Endothelial cell of umbilical vein (primary cell): Measurements from ENCODE around the gene PFKL. TPM values are rescaled to one million over a fixed set of nuclear protein-coding genes. Genes with fewer than 3 reads are reported as not detected.

Experiments used
- BruUV-seq: library from RNA; stranded (reverse); fragments of 400-500 nt; replicated peaks from 2 replicates; lab custom pipeline; 2021; lab: Mats Ljungman, UMichigan
- CTCF ChIA-PET: fragments of 300-600, 350-600 bp; sonication (Branson Sonifier 250); formaldehyde crosslinking; loops from one replicate; lab custom pipeline; 2021; ENCODE audit warnings: antibody characterized with exemption, inconsistent platforms; lab: Charles Lee
- POLR2A ChIA-PET: fragments of 300-600, 350-600 bp; sonication (Branson Sonifier 250); formaldehyde crosslinking; loops from one replicate; lab custom pipeline; 2021; ENCODE audit warnings: antibody characterized with exemption, inconsistent platforms; lab: Charles Lee
- DNase-seq: peaks from one replicate; pipeline ENCODE4 v3.0.0-alpha.2; 2011; ENCODE audit warnings: low read depth, low spot score
- FAIRE-seq: peaks from 2 replicates; lab custom pipeline; 2011; peaks lifted over from hg19 to GRCh38; lab: Jason Lieb, UNC
- H2AFZ ChIP-seq: 2 replicates; pipeline ENCODE4 v1.6.0; 2012; ENCODE audit warnings: low read depth, low read length, control low read depth, inconsistent platforms
- H3K27ac ChIP-seq: 2 replicates; pipeline ENCODE4 v1.5.1; 2011; ENCODE audit warnings: low read depth, mild to moderate bottlenecking, control low read depth, low read length, moderate library complexity; ENCODE audit not compliant: insufficient read depth
- H3K27me3 ChIP-seq, 2 experiments: 2 replicates each; pipeline versions ENCODE4 v1.6.0 to v1.6.1; 2011; ENCODE audit warnings: low read length in 2 of 2, mixed read lengths in 1 of 2; ENCODE audit not compliant: control insufficient read depth in 2 of 2, insufficient read depth in 2 of 2
- H3K36me3 ChIP-seq, 2 experiments: 2 replicates in 1 of 2; 3 replicates in 1 of 2; pipeline ENCODE4 v1.5.1; 2011; ENCODE audit warnings: low read length in 2 of 2, mild to moderate bottlenecking in 1 of 2, moderate library complexity in 1 of 2; ENCODE audit not compliant: control insufficient read depth in 2 of 2, insufficient read depth in 2 of 2; ENCODE audit errors: extremely low read depth in 1 of 2
- H3K4me1 ChIP-seq: 3 replicates; pipeline ENCODE4 v1.5.1; 2011; ENCODE audit warnings: mild to moderate bottlenecking, low read length; ENCODE audit not compliant: control insufficient read depth, insufficient read depth; ENCODE audit errors: extremely low read depth
- H3K4me2 ChIP-seq: 2 replicates; pipeline ENCODE4 v1.6.1; 2011; ENCODE audit warnings: low read length, control low read depth, mixed read lengths; ENCODE audit not compliant: insufficient read depth
- H3K4me3 ChIP-seq, 3 experiments: fragments of 200-600 bp in 1 of 3; sonication (generic), shearing (Covaris generic) in 1 of 3; replicated peaks in 1 of 3; 2 replicates each; pipeline ENCODE4 v1.5.1; 2011 to 2016; ENCODE audit warnings: control low read depth in 3 of 3, low read length in 3 of 3, mild to moderate bottlenecking in 2 of 3, inconsistent platforms in 1 of 3, low read depth in 1 of 3, moderate library complexity in 1 of 3; ENCODE audit not compliant: insufficient read depth in 1 of 3
- H3K79me2 ChIP-seq: 2 replicates; pipeline ENCODE4 v1.6.0; 2012; ENCODE audit warnings: low read length, inconsistent platforms; ENCODE audit not compliant: control insufficient read depth, insufficient read depth
- H3K9ac ChIP-seq: replicated peaks from 2 replicates; pipeline ENCODE3; 2011; ENCODE audit warnings: low read length, control low read depth; ENCODE audit not compliant: insufficient read depth; ENCODE audit errors: extremely low read depth
- H3K9me1 ChIP-seq: replicated peaks from 3 replicates; pipeline ENCODE4 v1.6.0; 2011; ENCODE audit warnings: mild to moderate bottlenecking, low read length; ENCODE audit not compliant: control insufficient read depth, insufficient read depth; ENCODE audit errors: extremely low read depth
- H3K9me3 ChIP-seq: replicated peaks from 2 replicates; pipeline ENCODE4 v1.5.1; 2012; ENCODE audit warnings: low read length, inconsistent platforms; ENCODE audit not compliant: control insufficient read depth, insufficient read depth
- H4K20me1 ChIP-seq: replicated peaks from 2 replicates; pipeline ENCODE3; 2011; ENCODE audit warnings: mild to moderate bottlenecking, low read length; ENCODE audit not compliant: control insufficient read depth, insufficient read depth; ENCODE audit errors: extremely low read depth
- GATA2 ChIP-seq: IDR thresholded peaks from 2 replicates; pipeline ENCODE4 v1.7.0; 2011; ENCODE audit warnings: low read depth, mild to moderate bottlenecking, moderate library complexity, mixed read lengths, low read length; ENCODE audit not compliant: insufficient read length, insufficient read depth
- JUN ChIP-seq: IDR thresholded peaks from 2 replicates; pipeline ENCODE4 v1.6.1; 2011; ENCODE audit warnings: borderline replicate concordance, low read depth; ENCODE audit not compliant: insufficient read length, insufficient read depth
- MAX ChIP-seq: IDR thresholded peaks from 2 replicates; pipeline ENCODE4 v1.6.1; 2011; ENCODE audit not compliant: insufficient read depth, insufficient read length
- MYC ChIP-seq: IDR thresholded peaks from one replicate; pipeline ENCODE4 v1.6.1; 2011; ENCODE audit warnings: mild to moderate bottlenecking, low read depth, low read length
- POLR2AphosphoS5 ChIP-seq: IDR thresholded peaks from 2 replicates; pipeline ENCODE4 v1.6.1; 2012; ENCODE audit warnings: low read depth, mild to moderate bottlenecking, control low read depth, low read length, moderate library complexity; ENCODE audit not compliant: insufficient read depth
- dilution Hi-C: fragments of 300-500 bp; cut with MboI; formaldehyde crosslinking; loops from one replicate; pipeline ENCODE4 v1.15.0; 2019; ENCODE audit warnings: low sequenced_read_pairs; ENCODE audit not compliant: extremely low pct_ligation_motif_present
- intact Hi-C: fragments of 100-400 bp; cut with micrococcal nuclease; formaldehyde crosslinking; loops from one replicate; pipeline ENCODE4 v1.10.0; 2022
- polyA plus RNA-seq, 4 experiments: library from polyadenylated mRNA; depleted of rRNA in 3 of 4; stranded (reverse) in 3 of 4; unstranded in 1 of 4; fragments of >200 nt; gene quantifications; 2 replicates each; pipeline versions ENCODE4 v1.2.1 to v1.2.3, GENCODE V29; 2011 to 2012; ENCODE audit warnings: missing spikeins in 1 of 4
- total RNA-seq: library from RNA; stranded (reverse); gene quantifications from 2 replicates; pipeline ENCODE4 v1.2.3, GENCODE V29; 2021
- TF ChIP-seq, protein P1 (sequence below), 2 donors: IDR thresholded peaks; 1 replicate in 1 of 2; 2 replicates in 1 of 2; pipeline ENCODE4 v1.5.1; 2011; ENCODE audit warnings: low read length in 2 of 2, mild to moderate bottlenecking in 2 of 2, moderate library complexity in 2 of 2, control low read depth in 1 of 2, inconsistent platforms in 1 of 2, low read depth in 1 of 2; ENCODE audit not compliant: insufficient read depth in 1 of 2; ENCODE audit errors: extremely low read depth in 1 of 2

The PFKL gene
- total and polyA plus RNA-seq, 2 donors (not counting 3 experiments of a cell fraction or from before 2014, with no cell fraction given), result 137 to 154 TPM

- BruUV-seq, result no TSS peak
- intact Hi-C loops (no loop called here), dilution Hi-C loops (no loop called here)
- FAIRE-seq (no peak), DNase-seq (no peak)
- Histone ChIP-seq H3K27ac (no peak overlapping the region), H3K9ac (no peak overlapping the region), H3K4me3 (no peak overlapping the region), H2AFZ (no peak overlapping the region), H3K79me2 (no peaks in the 10 kb centered on the region), H3K4me1 (no peaks in the 10 kb centered on the region), H3K4me2 (no peak overlapping the region), H3K9me3 (no peaks in the 10 kb centered on the region), H4K20me1 (no peaks in the 10 kb centered on the region), H3K27me3 (peaks cover 0 to 3% of the 10 kb centered on the region in 2 experiments), H3K36me3 (no peaks in the 10 kb centered on the region), H3K9me1 (no peaks in the 10 kb centered on the region)
- POLR2A ChIA-PET, result no interaction called here
- CTCF ChIA-PET, result interaction anchor here (2.2 kb wide), 1 partner anchor 11 kb away, joined by 11 read pairs; no protein-coding TSS in a partner anchor
- TF ChIP-seq MYC (no peak), GATA2 (no peak), POLR2AphosphoS5 (no peak), MAX (no peak), JUN (no peak)
- TF ChIP-seq, protein P1, sequence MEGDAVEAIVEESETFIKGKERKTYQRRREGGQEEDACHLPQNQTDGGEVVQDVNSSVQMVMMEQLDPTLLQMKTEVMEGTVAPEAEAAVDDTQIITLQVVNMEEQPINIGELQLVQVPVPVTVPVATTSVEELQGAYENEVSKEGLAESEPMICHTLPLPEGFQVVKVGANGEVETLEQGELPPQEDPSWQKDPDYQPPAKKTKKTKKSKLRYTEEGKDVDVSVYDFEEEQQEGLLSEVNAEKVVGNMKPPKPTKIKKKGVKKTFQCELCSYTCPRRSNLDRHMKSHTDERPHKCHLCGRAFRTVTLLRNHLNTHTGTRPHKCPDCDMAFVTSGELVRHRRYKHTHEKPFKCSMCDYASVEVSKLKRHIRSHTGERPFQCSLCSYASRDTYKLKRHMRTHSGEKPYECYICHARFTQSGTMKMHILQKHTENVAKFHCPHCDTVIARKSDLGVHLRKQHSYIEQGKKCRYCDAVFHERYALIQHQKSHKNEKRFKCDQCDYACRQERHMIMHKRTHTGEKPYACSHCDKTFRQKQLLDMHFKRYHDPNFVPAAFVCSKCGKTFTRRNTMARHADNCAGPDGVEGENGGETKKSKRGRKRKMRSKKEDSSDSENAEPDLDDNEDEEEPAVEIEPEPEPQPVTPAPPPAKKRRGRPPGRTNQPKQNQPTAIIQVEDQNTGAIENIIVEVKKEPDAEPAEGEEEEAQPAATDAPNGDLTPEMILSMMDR (IDR thresholded peaks at IDR 0.05; ENCODE audit: extremely low read depth in 1 of 2, insufficient read depth in 1 of 2, low read depth in 1 of 2, low read length in 2 of 2), result no peak
These were observed 13.7 kb upstream of the PFKL start for GRCh38 chr21:44286086-44286715.
